Eye (tissue), 1 donor: ENCODE results near the gene TCP11.
A peak's percentile ranks its signal among the peaks of the same experiment; 100 is the strongest.

Source experiments
- DNase-seq: peaks from one replicate; pipeline ENCODE4 v3.0.0-alpha.2; 2015

TCP11 gene

GRCh38 chr6:35170891-35171290, 29.8 kb upstream of the TCP11 start:
- DNase-seq = no peak

GRCh38 chr6:35170166-35170565, 29.0 kb upstream of the TCP11 start:
- no peak for DNase-seq

GRCh38 chr6:35168461-35168861, 27.3 kb upstream of the TCP11 start:
- DNase-seq = peak; percentile 90

- no peak for DNase-seq
Observed at GRCh38 chr6:35167505-35167904, 26.4 kb upstream of the TCP11 start.

GRCh38 chr6:35166520-35166919, 25.4 kb upstream of the TCP11 start:
- DNase-seq = no peak

GRCh38 chr6:35166116-35166515, 25.0 kb upstream of the TCP11 start:
- no peak for DNase-seq

- no peak for DNase-seq
Observed at GRCh38 chr6:35165630-35166071, 24.5 kb upstream of the TCP11 start.

- no peak for DNase-seq
Observed at GRCh38 chr6:35164868-35165267, 23.7 kb upstream of the TCP11 start.

- DNase-seq = no peak
Observed at GRCh38 chr6:35164277-35164676, 23.1 kb upstream of the TCP11 start.

- DNase-seq = no peak
Observed at GRCh38 chr6:35163836-35164235, 22.7 kb upstream of the TCP11 start.

- no peak for DNase-seq
Observed at GRCh38 chr6:35161776-35162607, 20.9 kb upstream of the TCP11 start.

GRCh38 chr6:35161266-35161665, 20.1 kb upstream of the TCP11 start:
- DNase-seq = peak; percentile 32

GRCh38 chr6:35160642-35161041, 19.5 kb upstream of the TCP11 start:
- no peak for DNase-seq

GRCh38 chr6:35158520-35158919, 17.4 kb upstream of the TCP11 start:
- no peak for DNase-seq

GRCh38 chr6:35154947-35155346, 13.8 kb upstream of the TCP11 start:
- no peak for DNase-seq

- no peak for DNase-seq
Observed at GRCh38 chr6:35154262-35154661, 13.1 kb upstream of the TCP11 start.

- DNase-seq = no peak
Observed at GRCh38 chr6:35152067-35152707, 11.0 kb upstream of the TCP11 start.

GRCh38 chr6:35151466-35151865, 10.3 kb upstream of the TCP11 start:
- no peak for DNase-seq

- DNase-seq = no peak
Observed at GRCh38 chr6:35149891-35150566, 8.9 kb upstream of the TCP11 start.

- peak; percentile 89 for DNase-seq
Observed at GRCh38 chr6:35148167-35148741, 7.1 kb upstream of the TCP11 start.

GRCh38 chr6:35147486-35147885, 6.3 kb upstream of the TCP11 start:
- DNase-seq = peak; percentile 44

- no peak for DNase-seq
Observed at GRCh38 chr6:35147026-35147425, 5.9 kb upstream of the TCP11 start.

GRCh38 chr6:35146453-35146852, 5.3 kb upstream of the TCP11 start:
- DNase-seq = peak; percentile 74
